Measurements from ENCODE around the gene TMEM98.
"Not testable (repeated sequence)": the region's sequence is repeated elsewhere in the genome, so short reads cannot be mapped to it uniquely, and the experiment has no call there.

TMEM98 gene

DNA sequence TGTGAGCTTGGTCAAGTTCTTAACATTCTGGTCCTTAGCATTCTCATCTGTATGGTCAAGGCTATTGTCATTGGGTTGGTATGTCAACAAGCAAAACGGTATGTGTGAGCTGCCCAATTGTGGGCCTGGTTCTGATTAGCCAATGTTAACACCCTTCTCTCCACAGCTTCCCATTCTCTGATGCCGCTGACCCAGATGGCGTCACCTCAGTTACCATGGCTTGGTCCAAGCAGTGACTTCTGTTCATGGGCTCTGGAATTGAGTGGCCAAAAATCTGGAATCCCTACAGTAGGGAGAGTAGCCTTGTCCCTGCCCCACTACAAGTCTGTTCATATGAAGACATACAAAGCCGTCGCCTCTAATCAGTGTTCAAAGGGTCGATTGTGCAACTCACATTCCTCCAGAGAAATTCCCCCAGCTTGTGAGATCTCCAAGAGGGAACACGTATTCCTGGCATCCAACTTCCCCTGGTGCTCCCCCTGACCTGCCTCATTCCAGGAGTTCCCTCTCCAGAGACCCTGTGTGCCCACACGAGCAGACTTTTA is 15.8 kb downstream of the TMEM98 start:
- DNase-seq: no peak

DNA sequence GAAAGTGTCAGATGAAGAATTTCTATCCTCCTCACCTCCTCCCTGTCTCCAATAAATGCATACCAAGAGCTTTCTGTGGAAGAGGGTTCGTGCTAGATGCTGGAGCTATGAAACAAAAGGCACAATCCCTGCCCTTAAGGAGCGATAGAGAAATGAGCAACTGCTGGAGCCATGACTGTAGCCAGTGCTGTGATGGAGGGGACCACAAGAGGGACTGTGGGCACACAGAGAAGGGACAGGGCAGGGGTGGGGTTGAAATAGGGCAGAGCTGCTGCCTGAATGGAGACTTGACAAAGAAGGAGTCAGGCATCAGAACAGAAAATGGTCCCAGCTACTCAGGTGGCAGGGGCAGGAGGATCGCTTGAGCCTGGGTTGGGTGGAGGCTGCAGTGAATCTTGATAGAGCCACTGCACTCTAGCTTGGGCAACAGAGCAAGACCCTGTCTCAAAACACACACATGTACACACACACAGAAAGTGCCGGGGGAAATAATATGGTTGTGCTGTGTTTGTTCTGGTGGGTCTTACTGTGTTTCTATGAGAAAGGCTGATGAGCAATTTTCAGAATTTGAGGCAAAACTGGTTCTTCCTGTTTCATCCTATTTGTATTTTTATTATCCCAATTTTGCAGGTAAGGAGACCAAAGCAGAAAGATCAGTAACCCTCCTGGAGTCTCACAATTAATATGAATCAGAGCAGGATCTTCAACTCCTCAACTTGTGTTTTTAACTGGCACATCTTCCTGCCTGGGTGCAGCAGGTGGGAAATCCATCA is 16.5 kb downstream of the TMEM98 start:
- no peak for DNase-seq

DNA sequence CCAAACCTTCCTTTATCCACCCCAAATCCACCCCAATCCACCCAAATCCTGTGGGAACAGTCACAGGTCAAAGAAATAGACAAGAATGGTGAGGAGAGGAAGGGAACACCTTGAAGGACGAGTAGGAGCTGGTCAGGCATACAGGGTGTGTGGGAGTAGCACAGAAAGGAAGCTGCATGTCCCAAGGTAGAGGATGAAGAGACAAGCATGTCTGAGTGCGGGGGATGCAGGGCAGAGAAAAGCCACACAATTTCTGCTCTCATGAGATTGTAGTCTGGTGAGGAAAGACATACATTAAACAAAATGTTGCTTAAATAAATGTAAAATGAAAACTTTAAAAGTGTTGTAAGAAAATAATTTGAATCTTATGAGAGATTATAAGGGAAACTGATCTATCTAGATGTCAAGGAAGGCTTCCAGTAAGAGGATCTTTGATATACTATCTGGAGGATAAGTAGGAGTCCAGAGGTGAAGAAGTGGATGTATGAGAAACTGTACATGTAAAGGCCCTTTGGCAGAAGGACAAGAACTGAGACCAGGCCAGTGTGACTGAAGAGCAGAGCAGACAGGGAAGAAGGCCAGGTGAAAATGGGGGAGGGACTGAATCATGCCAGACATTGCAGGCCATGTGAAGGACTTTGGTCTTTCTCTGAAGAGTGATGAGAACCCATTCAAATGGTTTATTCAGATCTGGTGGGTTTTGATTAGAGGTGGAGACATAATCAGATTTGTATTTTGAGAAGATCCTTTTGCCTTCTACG is 18.6 kb downstream of the TMEM98 start:
- no peak for DNase-seq

GRCh38 chr17:32947736-32948135 is 19.8 kb downstream of the TMEM98 start:
- DNase-seq: no peak

DNA sequence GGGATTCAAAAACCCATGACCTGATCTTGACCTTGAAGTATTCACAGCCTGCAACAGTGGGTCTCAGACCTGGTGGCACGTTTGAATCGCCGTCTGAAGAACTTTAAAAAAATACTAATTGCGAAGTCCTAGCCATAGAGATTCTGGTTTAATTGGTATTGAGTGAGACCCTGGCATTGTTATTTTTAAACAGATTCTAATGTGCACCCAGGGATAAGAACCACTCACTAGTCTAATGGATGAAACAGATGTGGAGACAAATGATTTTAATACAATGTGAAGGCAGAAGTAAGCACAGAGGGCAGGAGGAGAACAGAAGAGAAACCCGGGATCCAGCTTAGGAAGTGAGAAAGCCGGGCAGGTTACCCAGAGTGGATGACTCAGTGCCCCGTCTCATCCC is 21.2 kb downstream of the TMEM98 start:
- no peak for DNase-seq

- not testable (repeated sequence) for DNase-seq
Observed at GRCh38 chr17:32952491-32952890, 24.5 kb downstream of the TMEM98 start.

GRCh38 chr17:32953045-32953444 is 25.1 kb downstream of the TMEM98 start:
- no peak for DNase-seq

- no peak for DNase-seq
Observed at GRCh38 chr17:32953857-32954256, 25.9 kb downstream of the TMEM98 start.

GRCh38 chr17:32954477-32954876 is 26.5 kb downstream of the TMEM98 start:
- no peak for DNase-seq

GRCh38 chr17:32955155-32955554 is 27.2 kb downstream of the TMEM98 start:
- DNase-seq: no peak

DNA sequence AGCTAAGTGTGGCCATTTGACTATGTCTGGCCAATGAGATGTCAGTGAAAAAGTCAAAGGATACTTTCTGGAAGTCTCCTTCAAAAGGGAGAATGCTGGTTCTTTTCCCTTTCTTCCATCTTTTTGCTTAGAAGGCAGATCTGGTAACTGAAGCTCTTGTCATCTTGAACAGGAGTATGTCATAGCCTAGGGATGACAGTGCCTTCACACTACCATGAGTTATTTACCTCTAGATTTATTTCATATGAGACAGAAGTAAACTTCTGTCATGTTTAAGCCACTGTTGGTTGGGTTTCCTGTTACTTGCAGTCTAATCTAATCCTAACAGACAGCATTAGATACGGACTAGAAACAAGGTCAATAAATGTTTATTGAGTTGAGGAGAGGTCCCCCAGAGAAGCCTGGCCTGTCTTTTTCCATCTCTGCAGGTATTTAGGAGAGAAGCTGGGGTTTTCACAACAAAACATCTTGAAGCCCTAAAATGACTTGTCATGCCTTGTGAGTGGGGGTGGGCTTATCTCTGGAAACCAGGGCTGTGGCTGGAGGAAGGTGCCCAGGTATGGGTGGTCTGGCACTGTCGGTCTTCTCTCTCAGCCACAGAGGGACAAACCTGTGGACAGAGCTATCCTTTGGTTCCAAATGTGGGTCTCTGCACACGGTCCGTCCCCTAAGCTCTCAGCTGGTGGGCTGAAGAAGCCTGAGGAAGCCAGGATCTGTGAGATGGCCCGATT is 28.5 kb downstream of the TMEM98 start:
- DNase-seq: no peak

- no peak for DNase-seq
Observed at GRCh38 chr17:32958418-32958817, 30.5 kb downstream of the TMEM98 start.

- no peak for DNase-seq
Observed at GRCh38 chr17:32960815-32961214, 32.9 kb downstream of the TMEM98 start.

- DNase-seq: no peak
Observed at GRCh38 chr17:32962320-32962711, 34.4 kb downstream of the TMEM98 start.

- no peak for DNase-seq
Observed at GRCh38 chr17:32964541-32964940, 36.6 kb downstream of the TMEM98 start.

DNA sequence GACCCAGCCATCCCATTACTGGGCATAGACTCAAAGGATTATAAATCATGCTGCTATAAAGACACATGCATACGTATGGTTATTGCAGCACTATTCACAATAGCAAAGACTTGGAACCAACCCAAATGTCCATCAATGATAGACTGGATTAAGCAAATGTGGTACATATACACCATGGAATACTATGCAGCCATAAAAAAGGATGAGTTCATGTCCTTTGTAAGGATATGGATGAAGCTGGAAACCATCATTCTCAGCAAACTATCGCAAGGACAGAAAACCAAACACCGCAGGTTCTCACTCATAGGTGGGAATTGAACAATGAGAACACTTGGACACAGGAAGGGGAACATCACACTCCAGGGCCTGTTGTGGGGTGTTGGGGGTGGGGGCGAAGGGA is 41.3 kb downstream of the TMEM98 start:
- not testable (repeated sequence) for DNase-seq

DNA sequence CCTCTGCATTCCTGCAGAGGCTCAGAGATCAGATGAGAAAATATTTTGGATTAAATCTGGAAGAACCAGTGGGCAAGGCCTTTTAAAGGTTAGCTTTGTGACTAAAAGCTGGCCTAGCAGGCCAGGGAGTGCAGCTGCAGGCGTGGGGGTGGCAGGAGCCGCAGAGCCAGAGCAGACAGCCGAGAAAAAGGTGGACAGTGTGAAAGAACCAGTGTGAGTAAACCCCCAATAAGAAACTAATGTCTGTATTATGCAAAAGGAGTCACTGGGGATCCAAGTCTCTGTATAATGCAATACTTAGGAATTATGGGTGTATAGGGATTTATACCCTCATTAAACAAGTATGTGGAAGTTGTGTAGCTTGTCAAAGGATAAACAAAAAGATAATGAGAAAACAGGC is 42.3 kb downstream of the TMEM98 start:
- DNase-seq: no peak

GRCh38 chr17:32971171-32971570 is 43.2 kb downstream of the TMEM98 start:
- DNase-seq: no peak

DNA sequence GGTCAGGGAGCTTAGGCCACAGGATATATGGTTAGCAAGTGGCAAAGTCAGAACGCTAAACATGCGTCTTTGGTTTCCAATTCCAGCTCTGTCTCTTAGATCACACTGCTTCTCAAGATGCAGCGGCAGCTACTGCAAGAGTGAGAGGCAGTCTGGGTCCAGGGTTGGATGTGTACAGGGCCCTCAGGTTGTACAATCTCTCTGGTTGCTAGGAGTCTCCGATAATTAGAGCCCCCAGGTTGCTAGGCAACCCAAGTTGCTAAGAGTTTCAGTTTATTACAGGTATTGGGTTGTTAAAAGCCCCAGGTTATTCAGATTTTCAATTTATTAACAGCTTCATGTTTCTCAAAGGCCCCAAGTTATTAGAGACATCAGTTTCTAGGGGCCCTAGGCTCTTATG is 48.2 kb downstream of the TMEM98 start:
- no peak for DNase-seq

DNA sequence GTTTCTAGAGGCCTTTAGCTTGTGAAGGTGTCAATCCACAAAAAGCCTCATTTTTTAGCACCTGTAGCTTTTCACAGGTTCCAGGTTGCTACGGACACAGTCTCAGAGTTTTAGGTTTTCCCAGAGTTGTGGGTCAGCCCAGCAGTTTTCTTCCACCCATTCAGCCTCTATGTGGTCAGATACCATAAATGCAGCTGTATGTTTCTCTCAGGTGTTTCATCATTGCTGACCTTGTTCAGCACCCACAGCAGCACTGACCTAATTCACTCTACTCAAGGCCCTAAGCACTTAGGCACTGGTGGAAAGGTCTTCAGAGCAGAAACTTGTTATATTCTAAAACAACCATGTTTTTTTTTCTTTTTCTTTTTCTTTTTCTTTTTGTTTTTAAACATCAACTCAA is 48.7 kb downstream of the TMEM98 start:
- DNase-seq: no peak

GRCh38 chr17:32980230-32980629 is 52.3 kb downstream of the TMEM98 start:
- no peak for DNase-seq

- DNase-seq: not testable (repeated sequence)
Observed at GRCh38 chr17:32981611-32982010, 53.7 kb downstream of the TMEM98 start.

GRCh38 chr17:32985050-32985756 is 57.2 kb downstream of the TMEM98 start:
- no peak for DNase-seq
